Mammary epithelial cell (primary cell): ENCODE measurements around the gene STK32B.

Experiments used
- EZH2 ChIP-seq: IDR thresholded peaks from 2 replicates; pipeline ENCODE4 v1.6.1; 2012; ENCODE audit warnings: low read length, inconsistent platforms, borderline replicate concordance
- TF ChIP-seq, protein P1 (sequence below), 2 donors: IDR thresholded peaks in 1 of 2; conservative IDR thresholded peaks in 1 of 2; 2 replicates each; pipeline ENCODE4 v1.5.1; 2011 to 2012; ENCODE audit warnings: inconsistent platforms in 2 of 2, low read length in 2 of 2, mild to moderate bottlenecking in 2 of 2, control low read depth in 1 of 2, low read depth in 1 of 2; ENCODE audit not compliant: insufficient read depth in 1 of 2; ENCODE audit errors: extremely low read depth in 1 of 2

DNA sequence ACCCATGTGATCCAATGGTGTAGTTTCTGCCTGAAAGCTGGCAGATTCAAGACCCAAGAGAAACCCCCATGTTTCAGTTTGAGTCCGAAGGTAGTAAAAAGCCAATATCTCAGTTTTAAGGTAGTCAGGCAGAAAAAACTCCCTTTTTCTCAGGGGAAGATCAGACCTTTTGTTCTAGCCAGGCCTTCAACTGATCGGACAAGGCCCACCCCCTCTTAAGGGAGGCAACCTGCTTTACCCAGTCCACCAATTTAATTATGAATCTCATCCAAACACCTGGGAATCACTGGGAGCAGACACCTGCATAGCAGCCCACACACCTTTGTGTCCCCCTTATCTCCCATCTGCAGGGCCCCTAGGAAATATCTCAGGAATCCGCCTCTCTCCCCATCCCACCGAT is 322.0 kb downstream of the STK32B start:
- TF ChIP-seq, protein P1, sequence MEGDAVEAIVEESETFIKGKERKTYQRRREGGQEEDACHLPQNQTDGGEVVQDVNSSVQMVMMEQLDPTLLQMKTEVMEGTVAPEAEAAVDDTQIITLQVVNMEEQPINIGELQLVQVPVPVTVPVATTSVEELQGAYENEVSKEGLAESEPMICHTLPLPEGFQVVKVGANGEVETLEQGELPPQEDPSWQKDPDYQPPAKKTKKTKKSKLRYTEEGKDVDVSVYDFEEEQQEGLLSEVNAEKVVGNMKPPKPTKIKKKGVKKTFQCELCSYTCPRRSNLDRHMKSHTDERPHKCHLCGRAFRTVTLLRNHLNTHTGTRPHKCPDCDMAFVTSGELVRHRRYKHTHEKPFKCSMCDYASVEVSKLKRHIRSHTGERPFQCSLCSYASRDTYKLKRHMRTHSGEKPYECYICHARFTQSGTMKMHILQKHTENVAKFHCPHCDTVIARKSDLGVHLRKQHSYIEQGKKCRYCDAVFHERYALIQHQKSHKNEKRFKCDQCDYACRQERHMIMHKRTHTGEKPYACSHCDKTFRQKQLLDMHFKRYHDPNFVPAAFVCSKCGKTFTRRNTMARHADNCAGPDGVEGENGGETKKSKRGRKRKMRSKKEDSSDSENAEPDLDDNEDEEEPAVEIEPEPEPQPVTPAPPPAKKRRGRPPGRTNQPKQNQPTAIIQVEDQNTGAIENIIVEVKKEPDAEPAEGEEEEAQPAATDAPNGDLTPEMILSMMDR (conservative IDR thresholded peaks at IDR 0.05 in 1 of 2, IDR thresholded peaks at IDR 0.05 in 1 of 2; ENCODE audit: extremely low read depth in 1 of 2, insufficient read depth in 1 of 2, low read depth in 1 of 2, low read length in 2 of 2): no peak
- no peak for TF ChIP-seq EZH2
